Tibial nerve (tissue), 4 donors: ENCODE measurements around the gene FRK.

Experiments used
- CTCF ChIP-seq, 5 experiments: fragments of 200-600 bp in 3 of 5; fragments of 450-650 bp in 2 of 5; sonication (generic) in 3 of 5; IDR thresholded peaks; one replicate each; pipeline ENCODE4 v1.5.1; 2016 to 2019; ENCODE audit warnings: antibody characterized with exemption in 5 of 5, mild to moderate bottlenecking in 3 of 5, moderate library complexity in 2 of 5
- EP300 ChIP-seq, 2 donors: sonication (generic); formaldehyde crosslinking; IDR thresholded peaks; one replicate each; pipeline ENCODE4 v1.6.1; 2017; ENCODE audit warnings: antibody characterized with exemption in 2 of 2, mild to moderate bottlenecking in 1 of 2
- POLR2A ChIP-seq, 2 donors: fragments of 450-650 bp; IDR thresholded peaks; one replicate each; pipeline ENCODE4 v1.6.1; 2017; ENCODE audit warnings: antibody characterized with exemption in 2 of 2, mild to moderate bottlenecking in 2 of 2, moderate library complexity in 2 of 2

GRCh38 chr6:116078945-116079344, 18.3 kb upstream of the FRK start:
- TF ChIP-seq CTCF (IDR thresholded peaks at IDR 0.05) (no peak), POLR2A (IDR thresholded peaks at IDR 0.05) (no peak), EP300 (IDR thresholded peaks at IDR 0.05) (no peak)
